Activated CD4-positive, alpha-beta T cell treated with anti-CD3 and anti-CD28 coated beads, Interleukin-2, amount 50 U/mL, for 24 hours (primary cell): Measurements from ENCODE around the gene OGFOD3.
"Not testable (repeated sequence)": the region's sequence is repeated elsewhere in the genome, so short reads cannot be mapped to it uniquely, and the experiment has no call there.

Source experiments
- DNase-seq, 2 donors: peaks; one replicate each; pipeline ENCODE4 v3.0.0-alpha.2; 2020; ENCODE audit warnings: low read depth in 1 of 2, low spot score in 1 of 2

OGFOD3 gene

GRCh38 chr17:82388223-82388921, 30.0 kb downstream of the OGFOD3 start:
- no peak for DNase-seq

DNA sequence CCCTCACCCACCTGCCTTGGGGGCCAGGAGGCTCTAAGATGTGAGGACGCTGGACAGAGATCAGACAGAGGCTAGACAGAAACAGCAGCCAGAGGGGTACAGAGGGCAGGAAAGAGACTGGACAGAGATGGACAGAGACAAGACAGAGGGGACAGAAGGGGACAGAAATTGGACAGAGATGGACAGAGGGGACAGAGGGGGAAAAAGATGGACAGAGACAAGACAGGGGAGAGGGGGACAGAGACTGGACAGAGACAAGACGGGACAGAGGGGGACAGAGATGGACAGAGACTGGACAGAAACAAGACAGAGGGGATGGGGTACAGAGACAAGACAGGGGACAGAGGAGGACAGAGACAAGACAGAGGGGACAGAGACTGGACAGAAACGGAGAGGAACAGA, 30.7 kb downstream of the OGFOD3 start:
- no peak for DNase-seq

DNA sequence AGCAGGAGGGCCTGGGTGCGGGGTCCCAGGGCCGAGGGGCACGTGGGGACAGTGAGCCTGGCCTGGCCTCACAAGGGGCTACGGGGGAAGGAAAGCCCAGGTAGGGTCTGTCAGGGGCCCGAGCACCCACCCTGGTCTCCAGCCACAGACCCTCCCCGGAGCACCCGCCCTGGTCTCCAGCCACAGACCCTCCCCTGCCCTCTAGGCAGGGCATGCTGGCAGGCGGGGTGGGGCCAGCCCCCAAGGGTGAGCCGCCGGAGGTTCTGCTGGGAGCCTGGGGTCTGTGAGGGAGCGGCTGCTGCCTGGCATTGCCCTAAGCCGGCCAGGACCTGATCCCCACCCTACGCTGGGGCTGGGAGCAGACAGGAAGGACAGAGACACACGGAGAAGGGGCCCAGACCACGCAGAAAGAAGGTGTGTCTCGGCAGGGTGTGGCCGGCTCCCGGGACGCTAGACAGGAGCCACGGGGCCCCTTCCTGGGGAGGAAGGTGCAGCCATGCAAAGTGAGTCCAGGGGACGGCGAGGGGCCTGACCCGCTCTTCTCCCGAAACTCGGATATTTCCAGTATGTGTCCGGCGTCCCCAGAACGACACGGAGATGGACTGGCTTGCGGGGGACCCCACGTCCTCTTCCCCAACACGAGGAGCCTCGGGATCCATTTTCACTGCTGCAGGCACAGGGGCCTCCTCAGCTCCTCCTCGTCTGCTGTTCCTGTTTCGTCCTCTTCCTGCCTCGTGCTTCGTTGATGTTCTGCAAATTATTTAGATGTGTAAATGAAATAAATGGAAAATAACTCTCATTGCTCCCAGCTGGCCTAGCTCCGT, 31.3 kb downstream of the OGFOD3 start:
- DNase-seq: no peak

DNA sequence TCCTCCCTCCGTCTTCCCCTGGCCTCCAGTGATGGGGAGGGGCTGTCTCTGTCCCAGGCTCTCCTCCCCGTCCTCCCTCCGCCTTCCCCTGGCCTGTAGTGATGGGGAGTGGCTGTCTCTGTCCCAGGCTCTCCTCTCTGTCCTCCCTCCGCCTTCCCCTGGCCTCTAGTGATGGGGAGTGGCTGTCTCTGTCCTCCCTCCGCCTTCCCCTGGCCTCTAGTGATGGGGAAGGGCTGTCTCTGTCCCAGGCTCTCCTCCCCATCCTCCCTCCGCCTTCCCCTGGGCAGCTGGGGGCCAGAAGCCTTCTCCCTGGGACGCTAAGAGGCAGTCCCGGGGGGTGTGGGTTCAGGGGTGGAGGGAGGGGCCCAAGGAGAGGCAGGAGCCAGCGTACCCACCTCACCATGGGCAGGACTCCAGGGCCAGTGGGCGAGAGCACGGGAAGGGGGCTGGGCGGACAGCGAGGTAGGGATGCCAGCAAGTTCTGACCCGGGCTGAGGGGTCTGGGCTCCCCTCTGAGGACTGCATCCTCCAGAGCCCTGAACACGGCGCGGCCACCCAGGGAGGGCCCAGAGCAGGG, 32.0 kb downstream of the OGFOD3 start:
- DNase-seq: no peak

DNA sequence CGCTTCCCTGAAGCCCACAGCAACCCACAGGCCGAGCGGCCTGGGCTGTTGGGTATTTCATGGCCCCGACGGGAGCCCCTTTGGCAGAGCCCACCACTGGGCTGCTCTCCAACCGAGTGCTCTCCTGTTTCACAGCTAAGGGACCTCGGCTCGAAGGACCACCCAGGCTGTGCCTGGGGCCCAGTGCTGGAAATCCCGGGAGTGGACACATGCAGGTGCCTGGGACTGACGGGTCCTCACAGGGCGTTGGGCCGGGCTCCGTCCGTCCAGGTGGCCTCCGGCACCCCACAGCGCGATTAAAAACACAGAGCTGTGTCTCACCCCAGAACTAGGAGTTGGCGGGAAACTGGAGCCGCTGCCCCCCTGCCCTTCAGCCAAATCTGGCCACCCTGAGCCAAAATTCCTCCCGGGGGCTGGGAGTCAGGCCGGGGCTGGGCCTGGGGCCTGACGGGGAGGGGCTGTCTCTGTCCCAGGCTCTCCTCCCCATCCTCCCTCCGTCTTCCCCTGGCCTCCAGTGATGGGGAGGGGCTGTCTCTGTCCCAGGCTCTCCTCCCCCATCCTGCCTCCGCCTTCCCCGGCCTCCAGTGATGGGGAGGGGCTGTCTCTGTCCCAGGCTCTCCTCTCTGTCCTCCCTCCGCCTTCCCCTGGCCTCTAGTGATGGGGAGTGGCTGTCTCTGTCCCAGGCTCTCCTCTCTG, 32.7 kb downstream of the OGFOD3 start:
- no peak for DNase-seq

DNA sequence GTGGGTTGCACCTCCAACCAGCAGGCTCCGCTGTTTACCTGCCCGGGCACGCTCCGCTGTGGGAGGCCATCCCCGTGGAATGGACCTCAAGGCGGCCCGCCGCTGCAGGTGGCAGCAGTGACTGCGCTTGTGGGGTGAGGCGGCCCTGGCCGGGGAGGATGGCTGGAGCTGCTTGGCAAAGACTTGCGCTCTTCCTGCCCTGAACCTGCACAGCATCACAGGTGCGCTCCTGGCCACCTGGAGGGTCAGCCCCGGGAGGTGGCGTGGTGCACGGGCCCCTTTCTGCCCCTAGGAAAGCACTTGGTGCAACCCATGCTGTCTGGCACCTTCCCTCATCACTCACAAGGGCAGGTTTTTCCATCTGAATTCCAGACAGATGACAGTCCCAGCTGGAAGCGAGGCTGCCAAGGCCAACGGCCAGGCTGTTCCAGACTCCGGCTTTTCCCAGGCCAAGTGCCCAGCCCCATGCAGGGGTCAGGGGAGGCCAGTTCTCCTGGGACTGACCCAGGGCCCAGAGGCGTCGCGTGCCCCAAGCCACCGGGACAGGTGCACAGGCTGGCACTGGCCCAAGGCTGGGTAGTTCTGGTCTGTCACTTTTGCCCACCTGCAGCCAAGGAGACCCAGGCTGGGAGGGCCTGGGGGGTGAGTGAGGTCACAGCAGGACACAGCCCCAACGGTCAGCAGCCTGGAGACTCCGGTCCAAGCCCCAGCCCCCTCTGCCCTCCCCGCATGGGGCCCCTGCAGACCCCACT, 33.5 kb downstream of the OGFOD3 start:
- DNase-seq: no peak

- DNase-seq: no peak
These were observed 34.2 kb downstream of the OGFOD3 start for GRCh38 chr17:82384051-82384729.

GRCh38 chr17:82383411-82383810, 35.0 kb downstream of the OGFOD3 start:
- DNase-seq: no peak

GRCh38 chr17:82382933-82383255, 35.5 kb downstream of the OGFOD3 start:
- DNase-seq: no peak

DNA sequence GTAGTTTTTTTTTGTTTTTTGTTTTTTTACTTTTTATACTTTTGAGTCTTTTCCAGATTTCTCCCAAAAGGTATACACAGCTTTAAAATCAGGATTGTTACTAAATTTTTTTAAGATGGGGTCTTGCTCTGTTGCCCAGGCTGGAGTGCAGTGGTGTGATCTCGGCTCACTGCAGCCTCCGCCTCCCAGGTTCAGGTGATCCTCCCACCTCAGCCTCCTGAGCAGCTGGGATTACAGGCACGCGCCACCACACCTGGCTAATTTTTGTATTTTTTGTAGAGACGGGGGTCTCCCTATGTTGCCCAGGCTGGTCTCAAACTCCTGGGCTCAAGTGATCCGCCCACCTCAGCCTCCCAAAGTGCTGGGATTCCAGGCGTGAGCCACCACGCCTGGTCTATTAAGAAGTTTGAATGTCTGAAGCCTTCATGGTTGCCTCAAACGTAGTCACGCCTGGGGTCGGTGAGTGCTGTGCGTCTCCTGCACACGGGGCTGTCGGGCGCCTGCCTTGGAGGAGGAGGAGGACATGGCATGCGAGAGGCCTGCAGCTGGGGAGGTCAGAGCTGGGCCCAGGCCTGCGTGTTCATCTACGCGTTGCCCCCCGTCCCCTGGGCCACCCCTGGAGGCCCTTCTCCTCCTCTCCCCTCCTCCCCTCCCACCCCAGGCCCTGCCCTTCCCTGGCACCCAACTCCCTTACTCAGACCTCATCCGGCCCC, 36.0 kb downstream of the OGFOD3 start:
- DNase-seq: not testable (repeated sequence)

GRCh38 chr17:82381703-82382009, 36.7 kb downstream of the OGFOD3 start:
- not testable (repeated sequence) for DNase-seq

GRCh38 chr17:82380860-82381702, 37.3 kb downstream of the OGFOD3 start:
- DNase-seq: no peak

- DNase-seq: no peak
These were observed 39.7 kb downstream of the OGFOD3 start for GRCh38 chr17:82378741-82379021.

- no peak for DNase-seq
These were observed 40.3 kb downstream of the OGFOD3 start for GRCh38 chr17:82377924-82378740.

DNA sequence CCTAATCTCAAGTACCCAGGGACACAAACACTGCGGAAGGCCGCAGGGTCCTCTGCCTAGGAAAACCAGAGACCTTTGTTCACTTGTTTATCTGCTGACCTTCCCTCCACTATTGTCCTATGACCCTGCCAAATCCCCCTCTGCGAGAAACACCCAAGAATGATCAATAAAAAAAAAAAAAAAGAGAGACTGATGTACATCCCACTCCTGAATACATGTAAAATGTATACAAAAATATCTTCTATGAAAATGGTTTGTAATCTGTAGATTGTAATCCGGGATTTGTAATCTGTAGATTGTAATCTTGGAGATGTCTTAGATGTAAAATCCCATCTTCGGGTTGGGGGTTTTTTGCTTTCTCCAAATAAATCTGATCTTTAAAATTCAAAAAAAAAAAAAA, 41.1 kb downstream of the OGFOD3 start:
- DNase-seq: not testable (repeated sequence)

DNA sequence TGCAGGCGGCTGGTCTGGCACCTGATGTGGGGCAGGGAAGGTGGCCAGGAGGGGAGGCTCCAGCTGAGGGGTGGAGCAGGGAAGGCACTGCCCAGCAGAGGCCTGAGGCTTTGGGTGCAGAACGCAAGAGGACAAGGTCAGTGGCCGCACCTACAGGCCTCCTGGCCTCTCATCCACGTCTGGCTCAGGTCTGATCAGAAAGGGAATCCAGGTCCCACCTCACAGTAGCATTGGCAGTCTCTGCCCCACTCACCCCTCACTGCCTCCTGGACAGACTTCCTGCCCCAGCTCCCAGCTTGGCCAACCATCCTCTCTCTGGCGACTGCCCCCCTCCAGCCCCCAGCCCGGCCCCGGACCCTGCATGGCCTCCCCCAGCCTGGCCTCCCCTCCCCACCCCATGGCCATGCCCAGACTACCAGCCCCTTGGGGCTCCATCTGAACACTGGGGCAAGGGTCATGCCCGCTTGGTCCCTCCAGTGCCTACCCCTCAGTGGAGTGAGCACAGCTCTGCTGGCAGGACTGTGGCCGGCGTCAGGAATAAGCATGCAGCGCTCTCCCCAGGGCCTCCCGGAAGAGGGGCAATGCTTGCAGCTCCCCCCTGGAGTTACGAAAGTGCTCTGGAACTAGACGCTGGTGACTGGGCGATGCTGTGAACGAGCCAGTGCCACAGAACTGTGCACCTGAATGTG, 42.2 kb downstream of the OGFOD3 start:
- no peak for DNase-seq

DNA sequence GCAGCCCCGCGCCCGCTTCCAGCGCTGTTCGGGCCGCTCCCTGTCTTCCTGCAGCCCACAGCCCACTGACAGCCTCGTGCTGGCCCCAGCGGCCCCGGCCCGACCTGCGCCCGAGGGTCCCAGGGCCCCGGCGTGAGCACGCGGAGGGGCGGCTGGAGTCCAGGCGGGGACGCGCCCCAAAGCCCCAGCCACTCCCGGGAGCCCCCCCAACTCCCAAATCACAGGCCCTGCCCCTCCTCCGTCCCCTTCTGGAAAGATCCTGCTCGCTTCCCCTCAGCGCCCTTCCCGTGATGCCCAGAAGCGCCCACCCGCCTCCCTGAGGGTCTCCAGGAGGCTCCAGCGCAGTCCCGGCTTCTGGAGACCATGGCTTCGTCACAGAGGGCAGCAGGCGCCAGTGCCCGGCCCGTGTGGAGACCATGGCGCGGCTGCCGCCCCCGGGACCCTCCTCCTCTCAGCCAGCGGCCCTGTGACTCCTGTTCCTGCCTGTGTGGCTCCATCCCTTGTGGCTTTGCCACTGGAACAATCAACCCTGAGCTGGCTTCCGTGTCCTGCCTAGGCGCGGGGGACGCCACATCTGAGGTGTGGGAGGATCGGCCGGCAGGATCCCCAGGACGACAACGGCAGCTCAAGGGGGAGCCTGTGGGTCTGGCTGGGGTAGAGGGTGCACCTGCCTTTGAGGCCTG, 42.9 kb downstream of the OGFOD3 start:
- no peak for DNase-seq
